Measurements from ENCODE around the gene LONP1. TPM values are rescaled to one million over a fixed set of nuclear protein-coding genes. Genes with fewer than 3 reads are reported as not detected.

Gene LONP1
- polyA plus RNA-seq, 1 of the 3 experiments (the other 2 are of a cell fraction): 111 TPM

DNA sequence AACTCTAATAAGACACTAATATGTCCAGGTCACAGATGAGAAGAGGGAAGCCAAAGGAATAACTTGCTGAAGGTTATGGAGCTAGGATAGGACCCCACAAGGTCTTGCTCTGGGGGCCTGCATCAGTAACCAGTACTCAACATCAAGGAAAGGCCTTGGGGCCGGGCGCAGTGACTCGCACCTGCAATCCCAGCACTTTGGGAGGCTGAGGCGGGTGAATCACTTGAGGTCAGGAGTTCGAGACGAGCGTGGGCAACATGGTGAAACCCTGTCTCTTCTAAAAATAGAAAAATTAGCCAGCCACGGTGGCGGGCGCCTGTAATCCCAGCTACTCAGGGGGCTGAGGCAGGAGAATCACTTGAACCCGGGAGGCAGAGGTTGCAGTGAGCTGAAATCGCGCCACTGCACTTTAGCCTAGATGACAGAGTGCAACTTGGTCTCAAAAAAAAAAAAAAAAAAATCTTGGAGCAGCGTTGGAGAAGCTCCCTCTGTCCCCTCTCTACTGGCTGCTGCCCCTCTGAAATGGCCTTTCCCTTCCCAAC, 1.8 kb downstream of the LONP1 start:
- H3F3A ChIP-seq (replicated peaks; ENCODE audit: insufficient read depth): peaks cover 13% of the 10 kb centered on the region
- no peak overlapping the region for H2AFZ ChIP-seq (ENCODE audit: low read depth)
- ChIA-PET POLR2A (interaction anchor here (1.3 to 1.8 kb wide), 2 partner anchors 12 to 27 kb away, joined by 7 to 12 read pairs; no protein-coding TSS in a partner anchor), CTCF (interaction anchor here (4.1 kb wide), 1 partner anchor 28 kb away, joined by 31 read pairs; the partner anchor contains the start of gene RPL36)
- H3K9ac ChIP-seq: peak overlapping the region; percentile 96
- no peaks in the 10 kb centered on the region for H3K9me2 ChIP-seq
- H4K20me1 ChIP-seq (ENCODE audit: insufficient read depth): peaks cover 18% of the 10 kb centered on the region
- H3K27ac ChIP-seq (ENCODE audit: low read depth in 2 of 2, low read length in 1 of 2): peak overlapping the region; percentile 18 to 90; a peak in 2 of 4 replicates
- no peak for DNase-seq
- H3K4me3 ChIP-seq (ENCODE audit: low read depth in 2 of 2, low read length in 1 of 2): peak overlapping the region; percentile 84 to 95; a peak in 3 of 4 replicates
- peaks cover 67% of the 10 kb centered on the region for H3K79me2 ChIP-seq (ENCODE audit: insufficient read depth)
- no peaks in the 10 kb centered on the region for H3K9me3 ChIP-seq
- peaks cover 7 to 16% of the 10 kb centered on the region in 2 experiments for H3K36me3 ChIP-seq (replicated peaks in 1 of 2; ENCODE audit: control insufficient read depth in 1 of 2, insufficient read depth in 2 of 2, low read length in 1 of 2)
- peak overlapping the region; percentile 100 for H3K4me2 ChIP-seq
- TF ChIP-seq SIN3A (IDR thresholded peaks at IDR 0.05; ENCODE audit: borderline replicate concordance, low read depth, low read length) (no peak), MXI1 (IDR thresholded peaks at IDR 0.05; ENCODE audit: low read depth, low read length) (no peak), TAF1 (IDR thresholded peaks at IDR 0.05; ENCODE audit: borderline replicate concordance, low read depth, low read length) (no peak), FOXM1 (IDR thresholded peaks at IDR 0.05; ENCODE audit: low read depth) (no peak), SMC3 (IDR thresholded peaks at IDR 0.05; ENCODE audit: low read depth, low read length) (no peak), MEF2A (IDR thresholded peaks at IDR 0.05; ENCODE audit: borderline replicate concordance, low read depth) (no peak), TEAD4 (IDR thresholded peaks at IDR 0.05; ENCODE audit: borderline replicate concordance, insufficient read depth) (no peak), RCOR1 (IDR thresholded peaks at IDR 0.05; ENCODE audit: low read length) (no peak), FOXJ3 (CRISPR knock-in tag; IDR thresholded peaks at IDR 0.05) (no peak), NFIC (IDR thresholded peaks at IDR 0.05; ENCODE audit: borderline replicate concordance) (no peak), RAD21 (IDR thresholded peaks at IDR 0.05; ENCODE audit: low read length) (no peak), JUND (IDR thresholded peaks at IDR 0.05) (no peak), EZH2phosphoT487 (IDR thresholded peaks at IDR 0.05; ENCODE audit: borderline replicate concordance, low read depth) (no peak)
- TF ChIP-seq, protein P1, sequence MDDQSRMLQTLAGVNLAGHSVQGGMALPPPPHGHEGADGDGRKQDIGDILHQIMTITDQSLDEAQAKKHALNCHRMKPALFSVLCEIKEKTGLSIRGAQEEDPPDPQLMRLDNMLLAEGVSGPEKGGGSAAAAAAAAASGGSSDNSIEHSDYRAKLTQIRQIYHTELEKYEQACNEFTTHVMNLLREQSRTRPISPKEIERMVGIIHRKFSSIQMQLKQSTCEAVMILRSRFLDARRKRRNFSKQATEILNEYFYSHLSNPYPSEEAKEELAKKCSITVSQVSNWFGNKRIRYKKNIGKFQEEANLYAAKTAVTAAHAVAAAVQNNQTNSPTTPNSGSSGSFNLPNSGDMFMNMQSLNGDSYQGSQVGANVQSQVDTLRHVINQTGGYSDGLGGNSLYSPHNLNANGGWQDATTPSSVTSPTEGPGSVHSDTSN (IDR thresholded peaks at IDR 0.05): no peak
- TF ChIP-seq, protein P2, sequence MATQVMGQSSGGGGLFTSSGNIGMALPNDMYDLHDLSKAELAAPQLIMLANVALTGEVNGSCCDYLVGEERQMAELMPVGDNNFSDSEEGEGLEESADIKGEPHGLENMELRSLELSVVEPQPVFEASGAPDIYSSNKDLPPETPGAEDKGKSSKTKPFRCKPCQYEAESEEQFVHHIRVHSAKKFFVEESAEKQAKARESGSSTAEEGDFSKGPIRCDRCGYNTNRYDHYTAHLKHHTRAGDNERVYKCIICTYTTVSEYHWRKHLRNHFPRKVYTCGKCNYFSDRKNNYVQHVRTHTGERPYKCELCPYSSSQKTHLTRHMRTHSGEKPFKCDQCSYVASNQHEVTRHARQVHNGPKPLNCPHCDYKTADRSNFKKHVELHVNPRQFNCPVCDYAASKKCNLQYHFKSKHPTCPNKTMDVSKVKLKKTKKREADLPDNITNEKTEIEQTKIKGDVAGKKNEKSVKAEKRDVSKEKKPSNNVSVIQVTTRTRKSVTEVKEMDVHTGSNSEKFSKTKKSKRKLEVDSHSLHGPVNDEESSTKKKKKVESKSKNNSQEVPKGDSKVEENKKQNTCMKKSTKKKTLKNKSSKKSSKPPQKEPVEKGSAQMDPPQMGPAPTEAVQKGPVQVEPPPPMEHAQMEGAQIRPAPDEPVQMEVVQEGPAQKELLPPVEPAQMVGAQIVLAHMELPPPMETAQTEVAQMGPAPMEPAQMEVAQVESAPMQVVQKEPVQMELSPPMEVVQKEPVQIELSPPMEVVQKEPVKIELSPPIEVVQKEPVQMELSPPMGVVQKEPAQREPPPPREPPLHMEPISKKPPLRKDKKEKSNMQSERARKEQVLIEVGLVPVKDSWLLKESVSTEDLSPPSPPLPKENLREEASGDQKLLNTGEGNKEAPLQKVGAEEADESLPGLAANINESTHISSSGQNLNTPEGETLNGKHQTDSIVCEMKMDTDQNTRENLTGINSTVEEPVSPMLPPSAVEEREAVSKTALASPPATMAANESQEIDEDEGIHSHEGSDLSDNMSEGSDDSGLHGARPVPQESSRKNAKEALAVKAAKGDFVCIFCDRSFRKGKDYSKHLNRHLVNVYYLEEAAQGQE (IDR thresholded peaks at IDR 0.05; ENCODE audit: low read depth, low read length): no peak
- TF ChIP-seq, protein P3, sequence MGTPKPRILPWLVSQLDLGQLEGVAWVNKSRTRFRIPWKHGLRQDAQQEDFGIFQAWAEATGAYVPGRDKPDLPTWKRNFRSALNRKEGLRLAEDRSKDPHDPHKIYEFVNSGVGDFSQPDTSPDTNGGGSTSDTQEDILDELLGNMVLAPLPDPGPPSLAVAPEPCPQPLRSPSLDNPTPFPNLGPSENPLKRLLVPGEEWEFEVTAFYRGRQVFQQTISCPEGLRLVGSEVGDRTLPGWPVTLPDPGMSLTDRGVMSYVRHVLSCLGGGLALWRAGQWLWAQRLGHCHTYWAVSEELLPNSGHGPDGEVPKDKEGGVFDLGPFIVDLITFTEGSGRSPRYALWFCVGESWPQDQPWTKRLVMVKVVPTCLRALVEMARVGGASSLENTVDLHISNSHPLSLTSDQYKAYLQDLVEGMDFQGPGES (IDR thresholded peaks at IDR 0.05; ENCODE audit: low read depth, low read length): no peak
- TF ChIP-seq, protein P4, sequence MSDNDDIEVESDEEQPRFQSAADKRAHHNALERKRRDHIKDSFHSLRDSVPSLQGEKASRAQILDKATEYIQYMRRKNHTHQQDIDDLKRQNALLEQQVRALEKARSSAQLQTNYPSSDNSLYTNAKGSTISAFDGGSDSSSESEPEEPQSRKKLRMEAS (IDR thresholded peaks at IDR 0.05; ENCODE audit: low read depth): no peak
- WGBS (ENCODE audit: low lambda C conversion rate): 33% methylated on average over 14 of the region's 14 CpGs
- no peaks in the 10 kb centered on the region for H3K27me3 ChIP-seq (ENCODE audit: insufficient read depth)
- peaks cover 10 to 13% of the 10 kb centered on the region in 2 experiments; a peak in 3 of 4 replicates for H3K4me1 ChIP-seq (ENCODE audit: control insufficient read depth in 1 of 2, insufficient read depth in 2 of 2, low read depth in 1 of 2, low read length in 1 of 2)
